Measurements from ENCODE around the gene CTBP2. TPM values are rescaled to one million over a fixed set of nuclear protein-coding genes. Genes with fewer than 3 reads are reported as not detected.

The CTBP2 gene
- total RNA-seq, 4 donors from 2014 or later, result 65.9 to 129 (median 71.2) TPM

- no peaks in the 10 kb centered on the region for H3K27me3 ChIP-seq
- H3K27ac ChIP-seq, result no peak overlapping the region
- peaks cover 3 to 6% of the 10 kb centered on the region in 2 donors for H3K4me1 ChIP-seq
These were observed 31.8 kb downstream of the CTBP2 start for GRCh38 chr10:125128397-125129075.

GRCh38 chr10:125127986-125128385, 32.4 kb downstream of the CTBP2 start:
- H3K9me3 ChIP-seq, result no peaks in the 10 kb centered on the region
- intact Hi-C loops (cut with DNase I; ENCODE audit: low total_unique reads), result no loop called here
- H3K4me1 ChIP-seq, result peaks cover 3 to 10% of the 10 kb centered on the region in 2 donors
- TF ChIP-seq POLR2A (IDR thresholded peaks at IDR 0.05) (no peak), CTCF (IDR thresholded peaks at IDR 0.05) (no peak)
- no peak overlapping the region for H3K27ac ChIP-seq
- no peaks in the 10 kb centered on the region for H3K36me3 ChIP-seq
- no peaks in the 10 kb centered on the region for H3K27me3 ChIP-seq
- no peak for DNase-seq
- H3K4me3 ChIP-seq, result no peak overlapping the region

More at GRCh38 chr10:125128397-125129075, 31.8 kb downstream of the CTBP2 start:
- Histone ChIP-seq H3K4me3 (no peak overlapping the region), H3K36me3 (no peaks in the 10 kb centered on the region), H3K9me3 (no peaks in the 10 kb centered on the region)
- intact Hi-C loops (cut with DNase I; ENCODE audit: low total_unique reads), result no loop called here
- no peak for DNase-seq
- TF ChIP-seq CTCF (IDR thresholded peaks at IDR 0.05), result no peak
- no peak for TF ChIP-seq POLR2A (IDR thresholded peaks at IDR 0.05)

GRCh38 chr10:125127110-125127509, 33.3 kb downstream of the CTBP2 start:
- H3K4me3 ChIP-seq, result no peak overlapping the region
- DNase-seq, result no peak
- no peak overlapping the region for H3K27ac ChIP-seq
- intact Hi-C loops (cut with DNase I; ENCODE audit: low total_unique reads), result no loop called here
- no peaks in the 10 kb centered on the region for H3K36me3 ChIP-seq
- TF ChIP-seq POLR2A (IDR thresholded peaks at IDR 0.05), result no peak
- TF ChIP-seq CTCF (IDR thresholded peaks at IDR 0.05), result no peak
- H3K4me1 ChIP-seq, result peaks cover 3 to 10% of the 10 kb centered on the region in 2 donors
- no peaks in the 10 kb centered on the region for H3K27me3 ChIP-seq
- no peaks in the 10 kb centered on the region for H3K9me3 ChIP-seq

DNA sequence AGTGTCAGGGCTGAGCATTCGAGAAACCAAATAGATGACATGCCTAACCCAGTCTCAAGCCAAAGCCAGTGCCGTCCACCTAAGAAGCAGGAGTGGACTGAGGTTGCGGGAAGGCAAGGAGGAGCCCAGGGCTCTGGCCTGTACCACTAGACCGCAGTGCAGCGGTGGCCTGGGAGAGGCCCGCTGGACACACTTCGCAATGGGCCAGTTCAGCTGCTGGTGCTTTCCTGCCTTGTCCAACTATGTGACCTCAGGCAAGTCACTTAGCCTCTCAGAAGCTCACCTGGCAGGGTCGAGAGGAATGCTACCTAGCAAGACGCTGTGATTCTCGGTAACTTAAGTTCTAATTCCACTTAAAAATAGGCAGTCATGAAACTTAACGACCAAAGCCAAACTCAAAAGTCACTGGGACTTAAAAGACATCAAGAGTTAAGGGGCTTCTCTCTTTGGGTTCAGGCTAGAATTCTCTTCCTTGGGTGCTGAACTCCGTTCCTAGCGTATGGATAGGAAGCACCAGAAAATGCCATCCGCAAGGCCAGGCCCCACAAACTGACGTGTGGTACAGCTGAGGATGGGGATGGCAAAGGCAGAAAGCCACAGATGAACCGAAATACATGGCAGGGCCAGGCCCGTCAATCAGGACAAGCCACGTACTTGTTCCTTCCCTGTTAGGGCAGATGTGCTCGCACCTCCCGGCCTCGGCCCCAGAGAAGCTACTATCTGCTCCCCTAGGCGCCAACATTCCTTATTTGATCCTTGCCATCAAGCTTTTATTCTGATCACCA, 34.2 kb downstream of the CTBP2 start:
- H3K27ac ChIP-seq, result no peak overlapping the region
- peaks cover 3 to 10% of the 10 kb centered on the region in 2 donors for H3K4me1 ChIP-seq

More for the DNA sequence above, 34.2 kb downstream of the CTBP2 start:
- no peak for TF ChIP-seq POLR2A (IDR thresholded peaks at IDR 0.05)
- no peak for TF ChIP-seq CTCF (IDR thresholded peaks at IDR 0.05)
- no peak overlapping the region for H3K4me3 ChIP-seq
- no peaks in the 10 kb centered on the region for H3K9me3 ChIP-seq
- no peak for DNase-seq
- intact Hi-C loops (cut with DNase I; ENCODE audit: low total_unique reads), result no loop called here
- H3K36me3 ChIP-seq, result no peaks in the 10 kb centered on the region
- H3K27me3 ChIP-seq, result no peaks in the 10 kb centered on the region
